Adrenal gland (tissue), 19 donors: ENCODE results near the gene BLOC1S3. TPM values are rescaled to one million over a fixed set of nuclear protein-coding genes. Genes with fewer than 3 reads are reported as not detected.

Source experiments
- DNase-seq, 7 donors: peaks; one replicate each; pipeline ENCODE4 v3.0.0-alpha.2; 2019 to 2020
- H3K27ac ChIP-seq, 5 donors: fragments of 200-600 bp; sonication (generic) in 4 of 5; 1 replicate in 3 of 5; 2 replicates in 2 of 5; pipeline versions ENCODE4 v1.5.1 to v1.8.0; 2016 to 2020; ENCODE audit warnings: mild to moderate bottlenecking in 1 of 5
- H3K27me3 ChIP-seq: fragments of 200-600 bp; 2 replicates; pipeline ENCODE4 v1.8.0; 2021
- H3K36me3 ChIP-seq, 2 donors: fragments of 200-600 bp; replicated peaks in 1 of 2; 1 replicate in 1 of 2; 2 replicates in 1 of 2; pipeline versions ENCODE4 v1.5.1 to v1.8.0; 2018 to 2022
- H3K4me1 ChIP-seq, 2 donors: fragments of 200-600 bp; replicated peaks in 1 of 2; 1 replicate in 1 of 2; 2 replicates in 1 of 2; pipeline versions ENCODE4 v1.5.1 to v1.8.0; 2018 to 2021
- H3K4me3 ChIP-seq, 4 donors: fragments of 200-600 bp; sonication (generic) in 3 of 4; one replicate each; pipeline ENCODE4 v1.5.1; 2016 to 2018
- H3K9me3 ChIP-seq, 3 donors: fragments of 200-600 bp; sonication (generic) in 1 of 3; replicated peaks in 1 of 3; 1 replicate in 2 of 3; 2 replicates in 1 of 3; pipeline versions ENCODE4 v1.5.1 to v1.8.0; 2016 to 2021
- POLR2A ChIP-seq, 2 donors: fragments of 450-650 bp; IDR thresholded peaks; one replicate each; pipeline ENCODE4 v1.6.1; 2017; ENCODE audit warnings: antibody characterized with exemption in 2 of 2, mild to moderate bottlenecking in 2 of 2, moderate library complexity in 1 of 2
- WGBS, 4 donors: extraction: QIAGEN DNeasy Blood & Tissue Kit in 2 of 4; methylation state at CpG; one replicate each; pipeline versions ENCODE4 v1.1.5 to v1.1.7; 2013 to 2017; 5-methylcytosine and 5-hydroxymethylcytosine counted together
- intact Hi-C, 2 donors: fragments of 100-400 bp; cut with DNase I; formaldehyde crosslinking; loops; one replicate each; pipeline versions ENCODE4 v1.14.1 to v1.15.0; 2022 to 2023
- long read RNA-seq, 10 donors: library from polyadenylated mRNA in 3 of 10; unstranded in 2 of 10; stranded (forward) in 1 of 10; transcript quantifications; one replicate each; pipeline ENCODE4 v2.0.0 and lab custom pipeline, GENCODE V29; 2021 to 2026
- polyA plus RNA-seq, 3 donors: library from polyadenylated mRNA; stranded (reverse); fragments of 200-250 nt in 2 of 3; fragments of 350-450 nt in 1 of 3; fragmentation: Illumina TruSeq in 1 of 3; extraction: RNeasy Lipid Tissue Mini Kit (QIAGEN cat#74804) in 1 of 3; gene quantifications; one replicate each; pipeline ENCODE4 v1.2.3, GENCODE V29; 2013 to 2014
- total RNA-seq, 9 donors: library from RNA; depleted of rRNA in 4 of 9; stranded (reverse); fragments of >200 nt in 4 of 9; fragments of 120-200 nt in 1 of 9; fragmentation: NEBNext Ultra II Directional in 1 of 9; extraction: Animal tissue kit (Norgen Biotek cat#: 25700) in 1 of 9; gene quantifications; one replicate each; pipeline versions ENCODE4 v1.1.0 to v1.2.4, GENCODE V29; 2013 to 2023
- TF ChIP-seq, protein P1 (sequence below), 6 experiments: fragments of 450-650 bp in 4 of 6; fragments of 200-600 bp in 2 of 6; sonication (generic) in 1 of 6; IDR thresholded peaks; 1 replicate in 5 of 6; 2 replicates in 1 of 6; pipeline versions ENCODE4 v1.5.1 to v1.8.0; 2016 to 2021; ENCODE audit warnings: antibody characterized with exemption in 6 of 6, mild to moderate bottlenecking in 2 of 6, moderate library complexity in 1 of 6
- donor health status: healthy with polysubstance abuse.
- donor health status: Bipolar disorder and iron deficiency.
- donor health status: DM: yes; HTN: yes; CAD: no.
- donor health status: DM: no; HTN: no; CAD: no.
- donor health status: DM: no; HTN: no; CAD: no.
- donor health status: DM: yes; HTN: yes; CAD: no.

The BLOC1S3 gene
- total RNA-seq = 10 to 100 TPM in 8 of 9 donors, 1 to 10 TPM in 1; 2.8 to 25.5 (median 18.4) TPM
- polyA plus RNA-seq = 10 to 100 TPM in 1 of 3 donors, 1 to 10 TPM in 2; 3.9 to 11.9 (median 4.1) TPM
- long read RNA-seq, donor 1, partial matches to known transcripts = 0 of 2 reads
- long read RNA-seq, donor 1, other reads (novel, unspliced or antisense) = 0 of 2 reads
- long read RNA-seq, donor 2 = 0 reads
- long read RNA-seq, donor 3, partial matches to known transcripts = 0 of 1 reads
- long read RNA-seq, donor 3, other reads (novel, unspliced or antisense) = 0 of 1 reads
- long read RNA-seq, donor 4 = 0 reads
- long read RNA-seq, donor 5, transcript BLOC1S3-201 (2 exons, 2,601 nt) = major isoform, 6 of 6 reads
- long read RNA-seq, donor 5, partial matches to known transcripts = 0 of 6 reads
- long read RNA-seq, donor 5, other reads (novel, unspliced or antisense) = 0 of 6 reads
- long read RNA-seq, donor 6 = 0 reads
- long read RNA-seq, donor 7, partial matches to known transcripts = 0 of 2 reads
- long read RNA-seq, donor 7, other reads (novel, unspliced or antisense) = 0 of 2 reads
- long read RNA-seq, donor 8, partial matches to known transcripts = 0 of 5 reads
- long read RNA-seq, donor 8, other reads (novel, unspliced or antisense) = 0 of 5 reads
- long read RNA-seq, donor 9, partial matches to known transcripts = 0 of 4 reads
- long read RNA-seq, donor 9, other reads (novel, unspliced or antisense) = 0 of 4 reads
- long read RNA-seq, donor 10, partial matches to known transcripts = 0 of 3 reads
- long read RNA-seq, donor 10, other reads (novel, unspliced or antisense) = 0 of 3 reads

DNA sequence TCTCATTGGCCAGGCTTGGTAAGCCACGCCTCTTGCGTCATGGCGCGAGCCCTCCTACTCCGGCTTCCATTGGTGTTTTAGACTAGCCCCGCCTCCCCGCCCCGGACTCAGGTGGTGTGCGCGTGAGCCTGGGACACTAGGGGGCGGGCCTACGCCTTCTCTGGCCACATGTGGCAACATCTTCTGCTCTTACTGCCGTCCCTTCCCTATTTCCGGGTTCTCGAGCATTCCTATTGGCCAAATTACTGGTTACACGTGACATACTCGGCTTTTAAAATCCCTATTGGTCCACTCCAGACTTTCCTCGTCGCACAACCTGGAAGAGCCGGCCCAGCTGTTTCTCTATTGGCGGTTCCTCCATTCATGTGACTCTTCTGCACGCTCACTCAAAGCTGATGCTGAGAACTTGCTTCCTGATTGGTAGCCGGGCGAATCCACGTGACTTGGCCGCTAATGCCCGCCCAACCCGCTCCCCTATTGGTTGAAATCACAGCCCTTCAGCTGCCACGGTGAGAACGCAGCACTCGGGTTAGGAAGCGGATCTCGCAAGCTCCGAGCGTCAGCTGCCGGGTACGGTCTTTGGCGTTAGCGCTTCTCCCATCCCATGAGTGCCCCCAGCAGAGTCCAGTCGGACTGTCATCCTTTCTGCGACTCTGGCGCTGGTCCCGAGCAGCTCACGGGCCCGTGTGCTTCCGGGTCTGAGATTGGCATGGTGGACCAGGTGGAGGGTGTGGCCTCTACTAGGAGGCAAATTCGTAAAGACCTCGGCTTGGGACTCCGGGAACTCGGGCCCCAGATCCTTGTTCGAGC lies at the start of gene BLOC1S3:
Gene BLOC1S3 (plus strand): TSS at position 523 of the 810 bp plus-strand sequence. CDS start 513 bp downstream, outside the sequence.
- TF ChIP-seq, protein P1, sequence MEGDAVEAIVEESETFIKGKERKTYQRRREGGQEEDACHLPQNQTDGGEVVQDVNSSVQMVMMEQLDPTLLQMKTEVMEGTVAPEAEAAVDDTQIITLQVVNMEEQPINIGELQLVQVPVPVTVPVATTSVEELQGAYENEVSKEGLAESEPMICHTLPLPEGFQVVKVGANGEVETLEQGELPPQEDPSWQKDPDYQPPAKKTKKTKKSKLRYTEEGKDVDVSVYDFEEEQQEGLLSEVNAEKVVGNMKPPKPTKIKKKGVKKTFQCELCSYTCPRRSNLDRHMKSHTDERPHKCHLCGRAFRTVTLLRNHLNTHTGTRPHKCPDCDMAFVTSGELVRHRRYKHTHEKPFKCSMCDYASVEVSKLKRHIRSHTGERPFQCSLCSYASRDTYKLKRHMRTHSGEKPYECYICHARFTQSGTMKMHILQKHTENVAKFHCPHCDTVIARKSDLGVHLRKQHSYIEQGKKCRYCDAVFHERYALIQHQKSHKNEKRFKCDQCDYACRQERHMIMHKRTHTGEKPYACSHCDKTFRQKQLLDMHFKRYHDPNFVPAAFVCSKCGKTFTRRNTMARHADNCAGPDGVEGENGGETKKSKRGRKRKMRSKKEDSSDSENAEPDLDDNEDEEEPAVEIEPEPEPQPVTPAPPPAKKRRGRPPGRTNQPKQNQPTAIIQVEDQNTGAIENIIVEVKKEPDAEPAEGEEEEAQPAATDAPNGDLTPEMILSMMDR (IDR thresholded peaks at IDR 0.05) = peak in 3 of 6 experiments; percentile 16 to 42 (median 24)
- peak; percentile 83 to 95 for TF ChIP-seq POLR2A (IDR thresholded peaks at IDR 0.05)
- intact Hi-C loops = no loop called here
- Histone ChIP-seq H3K36me3 (no peaks in the 10 kb centered on the region), H3K4me3 (peak within 1 kb of the TSS; percentile 20 to 70 (median 60)), H3K27me3 (no peaks in the 10 kb centered on the region), H3K27ac (peak within 1 kb of the TSS; percentile 80 to 95 (median 86)), H3K4me1 (peaks cover 19 to 32% of the 10 kb centered on the region in 2 donors), H3K9me3 (no peaks in the 10 kb centered on the region)
- 0 to 2% (median 0%) methylated on average over 9 to 51 of the region's 51 CpGs for WGBS, 4 donors
- peak; percentile 100 for DNase-seq

GRCh38 chr19:45128806-45129205 lies 49.8 kb upstream of the BLOC1S3 start:
- WGBS, 4 donors = 36 to 75% (median 43%) methylated on average over 1 to 5 of the region's 5 CpGs
- no peaks in the 10 kb centered on the region for H3K27me3 ChIP-seq
- no peak for TF ChIP-seq POLR2A (IDR thresholded peaks at IDR 0.05)
- TF ChIP-seq, protein P1 (IDR thresholded peaks at IDR 0.05) = no peak
- DNase-seq = peak in 4 of 7 donors; percentile 48 to 65 (median 57)
- no peak overlapping the region for H3K4me3 ChIP-seq
- peak overlapping the region in 3 of 5 donors; percentile 6 to 56 (median 56) for H3K27ac ChIP-seq
- no peaks in the 10 kb centered on the region for H3K9me3 ChIP-seq
- H3K4me1 ChIP-seq = peaks cover 0 to 22% of the 10 kb centered on the region in 2 donors
- intact Hi-C loops = loop anchor here in 1 of 2 donors (5.0 kb wide), 1 partner anchor 37 kb away; the partner anchor contains the start of gene PPP1R37
- no peaks in the 10 kb centered on the region for H3K36me3 ChIP-seq

DNA sequence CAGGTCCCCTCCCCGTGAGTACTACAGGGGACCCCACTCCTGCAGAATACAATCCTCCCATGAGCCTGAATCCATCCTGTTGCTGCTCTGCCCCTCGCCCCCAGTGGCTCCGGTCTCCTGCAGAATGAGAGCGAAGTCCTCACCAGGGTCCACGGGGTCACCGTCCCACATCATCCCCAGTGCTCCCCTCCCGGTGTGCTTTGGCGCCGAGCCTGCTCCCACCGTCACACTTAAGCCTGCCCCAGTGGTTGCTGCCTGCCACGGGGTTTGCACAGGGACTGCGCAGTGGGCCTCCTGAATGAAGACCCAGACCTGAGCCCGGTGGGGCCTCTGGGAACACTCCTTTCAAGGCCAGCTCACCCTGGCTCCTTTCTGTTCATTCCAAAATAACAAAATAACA lies 48.3 kb upstream of the BLOC1S3 start:
- no peak for TF ChIP-seq POLR2A (IDR thresholded peaks at IDR 0.05)
- TF ChIP-seq, protein P1 (IDR thresholded peaks at IDR 0.05) = no peak
- Histone ChIP-seq H3K4me1 (peaks cover 0 to 22% of the 10 kb centered on the region in 2 donors), H3K36me3 (no peaks in the 10 kb centered on the region), H3K27me3 (no peaks in the 10 kb centered on the region), H3K27ac (peak overlapping the region in 2 of 5 donors; percentile 16 to 49), H3K9me3 (no peaks in the 10 kb centered on the region), H3K4me3 (no peak overlapping the region)
- intact Hi-C loops = no loop called here
- no peak for DNase-seq
- WGBS, 4 donors = 84 to 93% (median 89%) methylated on average over 12 to 13 of the region's 13 CpGs
